Measurements from ENCODE around the gene MORC2.

- TF ChIP-seq CTCF (conservative IDR thresholded peaks at IDR 0.05; ENCODE audit: low read depth, low read length) (no peak), EZH2phosphoT487 (IDR thresholded peaks at IDR 0.05; ENCODE audit: borderline replicate concordance, low read length) (no peak), EZH2 (IDR thresholded peaks at IDR 0.05; ENCODE audit: low read length, unreplicated experiment) (no peak)
Observed at GRCh38 chr22:30932661-30933060, 35.9 kb downstream of the MORC2 start.
